ENCODE data around the gene EVL.

GRCh38 chr14:100168506-100168905, 103.3 kb downstream of the EVL start:
- TF ChIP-seq MAX (IDR thresholded peaks at IDR 0.05; ENCODE audit: insufficient read depth, insufficient read length) (no peak), EZH2 (IDR thresholded peaks at IDR 0.05; ENCODE audit: borderline replicate concordance, low read depth, low read length, severe bottlenecking) (no peak), CTCF (IDR thresholded peaks at IDR 0.05; ENCODE audit: extremely low read depth in 1 of 2, insufficient read depth in 1 of 2, low read depth in 1 of 2, low read length in 2 of 2) (no peak), JUN (IDR thresholded peaks at IDR 0.05; ENCODE audit: borderline replicate concordance, insufficient read depth, insufficient read length, low read depth) (no peak), POLR2A (IDR thresholded peaks at IDR 0.05; ENCODE audit: low read depth, low read length) (no peak)

All from endothelial cell of umbilical vein (primary cell).